K562 (cell line): Measurements from ENCODE around the gene NQO2. TPM values are rescaled to one million over a fixed set of nuclear protein-coding genes. Genes with fewer than 3 reads are reported as not detected.

Experiments used
- ARNT ChIP-seq, 2 experiments: fragments of 450-650 bp; IDR thresholded peaks; 2 replicates each; pipeline ENCODE4 v1.6.1; 2016; ENCODE audit warnings: mild to moderate bottlenecking in 1 of 2
- BHLHE40 ChIP-seq: IDR thresholded peaks from 2 replicates; pipeline ENCODE4 v1.6.1; 2011; ENCODE audit warnings: low read length, improper control_type of control experiment
- BRD9 ChIP-seq: fragments of 450-650 bp; IDR thresholded peaks from 2 replicates; pipeline ENCODE4 v1.6.1; 2018; ENCODE audit warnings: low read depth; ENCODE audit not compliant: partially characterized antibody
- E2F6 ChIP-seq, 2 experiments: IDR thresholded peaks; 2 replicates each; pipeline ENCODE4 v1.6.1; 2011; ENCODE audit warnings: borderline replicate concordance in 1 of 2, control low read depth in 1 of 2, low read depth in 1 of 2, low read length in 1 of 2, mild to moderate bottlenecking in 1 of 2, mixed read lengths in 1 of 2, moderate library complexity in 1 of 2; ENCODE audit not compliant: insufficient read depth in 1 of 2, insufficient read length in 1 of 2, poor library complexity in 1 of 2, severe bottlenecking in 1 of 2; ENCODE audit errors: extremely low read depth in 1 of 2
- EP400 ChIP-seq: fragments of 450-650 bp; IDR thresholded peaks from 2 replicates; pipeline ENCODE4 v1.6.1; 2017; ENCODE audit warnings: antibody characterized with exemption, mild to moderate bottlenecking, moderate library complexity
- ERF ChIP-seq: fragments of 450-650 bp; formaldehyde crosslinking; IDR thresholded peaks from 2 replicates; pipeline ENCODE4 v1.4.0; 2020; ENCODE audit warnings: mild to moderate bottlenecking, mixed read lengths
- GABPB1 ChIP-seq: sonication (generic); formaldehyde crosslinking; IDR thresholded peaks from 2 replicates; pipeline ENCODE4 v1.8.0; 2022; ENCODE audit warnings: mild to moderate bottlenecking, missing genetic modification reagents
- HSF4 ChIP-seq: fragments of 250-450 bp; sonication (Bioruptor Pico); IDR thresholded peaks from 2 replicates; pipeline ENCODE4 v2.1.2; 2022; ENCODE audit warnings: mild to moderate bottlenecking, moderate library complexity, borderline replicate concordance
- MAZ ChIP-seq, 2 experiments: fragments of 450-650 bp in 1 of 2; sonication (generic) in 1 of 2; formaldehyde crosslinking; IDR thresholded peaks in 1 of 2; conservative IDR thresholded peaks in 1 of 2; 2 replicates each; pipeline versions ENCODE4 v1.4.0 to v1.5.0; 2020; ENCODE audit warnings: mild to moderate bottlenecking in 1 of 2, missing genetic modification reagents in 1 of 2
- MTA2 ChIP-seq: fragments of 450-650 bp; IDR thresholded peaks from 2 replicates; pipeline ENCODE4 v1.6.1; 2016; ENCODE audit warnings: low read depth
- MYC ChIP-seq, 2 experiments: fragments of 250-450 bp in 1 of 2; sonication (Bioruptor Pico) in 1 of 2; IDR thresholded peaks; 2 replicates each; pipeline versions ENCODE4 v1.5.1 to v1.6.1; 2012 to 2021; ENCODE audit warnings: low read depth in 2 of 2, borderline replicate concordance in 1 of 2, improper control_type of control experiment in 1 of 2, low read length in 1 of 2, mild to moderate bottlenecking in 1 of 2, moderate library complexity in 1 of 2
- RAD51 ChIP-seq: fragments of 450-650 bp; IDR thresholded peaks from 2 replicates; pipeline ENCODE4 v1.7.1; 2016; ENCODE audit warnings: low read depth, mild to moderate bottlenecking, borderline replicate concordance
- RCOR1 ChIP-seq, 2 experiments: IDR thresholded peaks; 2 replicates each; pipeline ENCODE4 v1.6.1; 2012; ENCODE audit warnings: low read depth in 2 of 2, low read length in 2 of 2, borderline replicate concordance in 1 of 2, improper control_type of control experiment in 1 of 2
- SMARCA4 ChIP-seq: fragments of 450-650 bp; IDR thresholded peaks from 2 replicates; pipeline ENCODE4 v1.6.1; 2016
- SMARCE1 ChIP-seq: fragments of 450-650 bp; IDR thresholded peaks from 2 replicates; pipeline ENCODE4 v1.7.1; 2016; ENCODE audit warnings: mild to moderate bottlenecking
- SMC3 ChIP-seq: conservative IDR thresholded peaks from 2 replicates; pipeline ENCODE4 v1.6.1; 2011; ENCODE audit warnings: low read depth, low read length, improper control_type of control experiment; ENCODE audit not compliant: insufficient read depth
- SOX6 ChIP-seq: fragments of 450-650 bp; IDR thresholded peaks from 2 replicates; pipeline ENCODE4 v1.6.1; 2014; ENCODE audit warnings: mild to moderate bottlenecking
- TAL1 ChIP-seq: fragments of 450-650 bp; IDR thresholded peaks from 2 replicates; pipeline ENCODE4 v1.6.1; 2016; ENCODE audit warnings: mild to moderate bottlenecking
- TBP ChIP-seq: optimal IDR thresholded peaks from 2 replicates; pipeline ENCODE3; 2011; ENCODE audit warnings: low read depth, low read length, improper control_type of control experiment
- TEAD1 ChIP-seq, 2 experiments: fragments of 450-650 bp in 1 of 2; sonication (generic) in 1 of 2; formaldehyde crosslinking; IDR thresholded peaks; 2 replicates each; pipeline versions ENCODE4 v1.4.0 to v1.8.0; 2020 to 2022; ENCODE audit warnings: mild to moderate bottlenecking in 2 of 2, missing genetic modification reagents in 1 of 2
- ZNF165 ChIP-seq: fragments of 250-450 bp; sonication (Bioruptor Pico); IDR thresholded peaks from 2 replicates; pipeline ENCODE4 v1.4.0; 2020; ENCODE audit warnings: borderline replicate concordance
- ZNF324 ChIP-seq: fragments of 250-450 bp; sonication (Bioruptor Pico); IDR thresholded peaks from 2 replicates; pipeline ENCODE4 v1.4.0; 2020; ENCODE audit warnings: mild to moderate bottlenecking
- ZNF408 ChIP-seq: fragments of 250-450 bp; sonication (Bioruptor Pico); IDR thresholded peaks from 2 replicates; pipeline ENCODE4 v1.4.0; 2020; ENCODE audit warnings: low read depth, mild to moderate bottlenecking, moderate library complexity
- ZNF507 ChIP-seq: conservative IDR thresholded peaks from 2 replicates; pipeline ENCODE4 v1.6.1; 2017; ENCODE audit warnings: missing genetic modification characterization, missing compliant biosample characterization
- ZNF717 ChIP-seq: fragments of 250-450 bp; sonication (Bioruptor Pico); IDR thresholded peaks from 2 replicates; pipeline ENCODE4 v1.5.0; 2021
- ZNF785 ChIP-seq: fragments of 250-450 bp; sonication (Bioruptor Pico); IDR thresholded peaks from 2 replicates; pipeline ENCODE4 v1.4.0; 2020; ENCODE audit warnings: mild to moderate bottlenecking
- polyA plus RNA-seq, 8 experiments: library from polyadenylated mRNA; depleted of rRNA in 4 of 8; stranded (reverse) in 5 of 8; unstranded in 3 of 8; fragments of >200 nt; fragmentation: Nextera tagmentation in 2 of 8; fragmentation: Illumina TruSeq in 1 of 8; extraction: Ambion mirVana in 2 of 8; extraction: Trizol in 1 of 8; gene quantifications; 2 replicates each; pipeline versions ENCODE4 v1.2.1 to v1.2.3, GENCODE V29; 2011 to 2014; ENCODE audit warnings: inconsistent platforms in 1 of 8, missing spikeins in 1 of 8
- total RNA-seq, 7 experiments: library from RNA; depleted of rRNA in 6 of 7; stranded (reverse); fragments of >200 nt in 6 of 7; fragmentation: Illumina TruSeq in 2 of 7; extraction: Trizol in 2 of 7; gene quantifications; 2 replicates each; pipeline versions ENCODE4 v1.2.1 to v1.2.3, GENCODE V29; 2011 to 2021; ENCODE audit warnings: low replicate concordance in 1 of 7

NQO2 gene
- total and polyA plus RNA-seq, 9 of the 15 experiments (the other 6 are each of a cell fraction or from before 2014, with no cell fraction given), result 54.6 to 214 (median 116) TPM

- TF ChIP-seq MYC (IDR thresholded peaks at IDR 0.05; ENCODE audit: low read depth, low read length) (peak; percentile 49), MYC (CRISPR knock-in tag; IDR thresholded peaks at IDR 0.05; ENCODE audit: borderline replicate concordance, low read depth) (no peak), ZNF717 (CRISPR knock-in tag) (no peak), SMARCA4 (peak; percentile 83), TBP (peak; percentile 36), RAD51 (peak; percentile 49; the same call in 1 of the 2 replicates), ZNF507 (no peak), SOX6 (peak; percentile 78), ZNF165 (no peak), ARNT (IDR thresholded peaks at IDR 0.05) (peak in 1 of 2 experiments; percentile 82; a peak in 3 of 4 replicates), BRD9 (no peak), MTA2 (peak; percentile 84), ZNF324 (CRISPR knock-in tag) (no peak), HSF4 (CRISPR knock-in tag) (0 out of 2 replicates have a peak, but pooled peaks have one; percentile 48), EP400 (no peak), BHLHE40 (peak; percentile 89), TEAD1 (CRISPR knock-in tag; IDR thresholded peaks at IDR 0.05) (peak in 1 of 2 experiments; percentile 26; a peak in 1 of 4 replicates), SMARCE1 (0 out of 2 replicates have a peak, but pooled peaks have one; percentile 77), TAL1 (peak; percentile 88), SMC3 (no peak), ZNF408 (no peak), ZNF785 (CRISPR knock-in tag) (no peak), MAZ (CRISPR knock-in tag; conservative IDR thresholded peaks at IDR 0.05 in 1 of 2, IDR thresholded peaks at IDR 0.05 in 1 of 2) (peak in 1 of 2 experiments; percentile 17; a peak in 2 of 4 replicates), RCOR1 (IDR thresholded peaks at IDR 0.05; ENCODE audit: borderline replicate concordance in 1 of 2, low read depth in 2 of 2, low read length in 2 of 2) (peak; percentile 76 to 95), ERF (CRISPR knock-in tag) (no peak), E2F6 (IDR thresholded peaks at IDR 0.05; ENCODE audit: borderline replicate concordance in 1 of 2, extremely low read depth in 1 of 2, insufficient read depth in 1 of 2, insufficient read length in 1 of 2, low read depth in 1 of 2, low read length in 1 of 2, poor library complexity in 1 of 2, severe bottlenecking in 1 of 2) (peak in 1 of 2 experiments; percentile 60), GABPB1 (CRISPR knock-in tag) (0 out of 2 replicates have a peak, but pooled peaks have one; percentile 34)
Measured at GRCh38 chr6:3026791-3027626, 27.3 kb downstream of the NQO2 start (continued).
